ENCODE data around the gene KRT80. TPM values are rescaled to one million over a fixed set of nuclear protein-coding genes. Genes with fewer than 3 reads are reported as not detected.

Gene KRT80
- total and polyA plus RNA-seq, 2 experiments from 2014 or later: not detected

- TF ChIP-seq ZNF331 (CRISPR knock-in tag; IDR thresholded peaks at IDR 0.05; ENCODE audit: low read depth): no peak
Observed at GRCh38 chr12:52199294-52199919, 7.6 kb upstream of the KRT80 start (continued).

- H3K4me3 Mint-ChIP-seq: no peak overlapping the region
- Histone ChIP-seq H4K20me1 (replicated peaks; ENCODE audit: insufficient read depth) (no peaks in the 10 kb centered on the region), H3K4me3 (no peak overlapping the region), H3K4me1 (ENCODE audit: insufficient read depth) (peaks cover 5% of the 10 kb centered on the region), H2AFZ (no peak overlapping the region), H3K79me2 (replicated peaks; ENCODE audit: insufficient read depth) (no peaks in the 10 kb centered on the region), H3K9me2 (ENCODE audit: insufficient read depth) (no peaks in the 10 kb centered on the region), H3K4me2 (no peak overlapping the region), H3F3A (replicated peaks; ENCODE audit: low read depth) (no peaks in the 10 kb centered on the region), H3K27me3 (ENCODE audit: insufficient read depth) (no peaks in the 10 kb centered on the region), H3K27ac (ENCODE audit: low read depth) (no peak overlapping the region), H3K36me3 (ENCODE audit: insufficient read depth) (no peaks in the 10 kb centered on the region)
- H3K4me1 Mint-ChIP-seq: peaks cover 34% of the 10 kb centered on the region
- no peaks in the 10 kb centered on the region for H3K9me3 Mint-ChIP-seq
- H3K27ac Mint-ChIP-seq: no peak overlapping the region
- H3K36me3 Mint-ChIP-seq (ENCODE audit: low read depth): no peaks in the 10 kb centered on the region
- ATAC-seq (no peak), DNase-seq (ENCODE audit: low spot score) (no peak)
- peaks cover 5% of the 10 kb centered on the region for H3K27me3 Mint-ChIP-seq (ENCODE audit: insufficient read depth, low read depth, poor library complexity)
- TF ChIP-seq REST (IDR thresholded peaks at IDR 0.05; ENCODE audit: unreplicated experiment): no peak
- no peak for TF ChIP-seq ZNF462 (CRISPR knock-in tag; IDR thresholded peaks at IDR 0.05)
Observed at GRCh38 chr12:52198454-52199215, 6.8 kb upstream of the KRT80 start.

Data from GM23338 (cell line).